GM12878 (cell line): ENCODE data around the gene PHF2. TPM values are rescaled to one million over a fixed set of nuclear protein-coding genes. Genes with fewer than 3 reads are reported as not detected.

Experiments
- ATAC-seq: fragments of 200-7000 bp; cut with Tn5 transposase; 3 replicates; pipeline ENCODE4 v1.9.1; 2020; ENCODE audit warnings: mild to moderate bottlenecking, moderate library complexity
- BruUV-seq: library from RNA; stranded (reverse); fragments of 400-500 nt; replicated peaks from 2 replicates; lab custom pipeline; 2021; lab: Mats Ljungman, UMichigan
- CTCF ChIA-PET: fragments of 300-600 bp; sonication (Branson Sonifier 250); formaldehyde crosslinking; extraction: SDS; loops from one replicate; lab custom pipeline; 2021; ENCODE audit warnings: inconsistent platforms; lab: Yijun Ruan, JAX
- POLR2A ChIA-PET: fragments of 350-600 bp; formaldehyde crosslinking; extraction: SDS; loops from one replicate; lab custom pipeline; 2021; ENCODE audit warnings: inconsistent platforms; lab: Charles Lee
- RAD21 ChIA-PET: fragments of 300-600 bp; sonication (Branson Sonifier 250); formaldehyde crosslinking; loops from one replicate; lab custom pipeline; 2023; ENCODE audit warnings: antibody characterized with exemption; ENCODE audit not compliant: unreplicated experiment; lab: Charles Lee
- SMC1A ChIA-PET: fragments of 300-600 bp; sonication (Branson Sonifier 250); formaldehyde crosslinking; loops from one replicate; lab custom pipeline; 2023; ENCODE audit not compliant: unreplicated experiment, uncharacterized antibody; lab: Charles Lee
- DNase-seq: peaks from one replicate; pipeline ENCODE4 v3.0.0-alpha.2; 2011; ENCODE audit warnings: low read depth, low spot score
- FAIRE-seq: peaks from 3 replicates; lab custom pipeline; 2011; peaks lifted over from hg19 to GRCh38; lab: Jason Lieb, UNC
- H2AFZ ChIP-seq: 2 replicates; pipeline ENCODE4 v1.6.0; 2011; ENCODE audit warnings: low read depth, low read length, control low read depth; ENCODE audit not compliant: control insufficient read depth
- H3K27ac ChIP-seq: 2 replicates; pipeline ENCODE4 v1.5.1; 2011; ENCODE audit warnings: control low read depth; ENCODE audit not compliant: control insufficient read depth, insufficient read depth
- H3K27me3 ChIP-seq, 2 experiments: replicated peaks in 1 of 2; 2 replicates each; pipeline versions ENCODE4 v1.6.0 to v1.6.1; 2011; ENCODE audit warnings: low read length in 1 of 2; ENCODE audit not compliant: control insufficient read depth in 2 of 2, insufficient read depth in 2 of 2
- H3K36me3 ChIP-seq, 2 experiments: 2 replicates each; pipeline ENCODE4 v1.5.1; 2011; ENCODE audit warnings: low read length in 1 of 2; ENCODE audit not compliant: control insufficient read depth in 2 of 2, insufficient read depth in 2 of 2
- H3K4me1 ChIP-seq: 2 replicates; pipeline ENCODE4 v1.6.1; 2011; ENCODE audit warnings: mild to moderate bottlenecking, low read length, moderate library complexity, mixed read lengths; ENCODE audit not compliant: control insufficient read depth, insufficient read depth
- H3K4me2 ChIP-seq: 2 replicates; pipeline ENCODE4 v1.6.0; 2011; ENCODE audit warnings: control low read depth; ENCODE audit not compliant: control insufficient read depth, insufficient read depth
- H3K4me3 ChIP-seq: fragments of 200-600 bp; sonication (generic); 2 replicates; pipeline ENCODE4 v1.5.1; 2016
- H3K79me2 ChIP-seq: 2 replicates; pipeline ENCODE4 v1.6.0; 2011; ENCODE audit warnings: low read length; ENCODE audit not compliant: control insufficient read depth, insufficient read depth
- H3K9ac ChIP-seq: 2 replicates; pipeline ENCODE4 v1.8.0; 2011; ENCODE audit warnings: low read length, control low read depth, mixed read lengths; ENCODE audit not compliant: control insufficient read depth, insufficient read depth
- H3K9me3 ChIP-seq: replicated peaks from 3 replicates; pipeline ENCODE4 v1.5.1; 2011; ENCODE audit warnings: mild to moderate bottlenecking, low read length; ENCODE audit not compliant: control insufficient read depth, insufficient read depth
- H4K20me1 ChIP-seq: 2 replicates; pipeline ENCODE4 v1.6.0; 2011; ENCODE audit not compliant: control insufficient read depth, insufficient read depth
- BCL11A ChIP-seq: IDR thresholded peaks from 2 replicates; pipeline ENCODE4 v1.6.1; 2011; ENCODE audit warnings: low read depth, low read length
- MTA3 ChIP-seq: IDR thresholded peaks from 2 replicates; pipeline ENCODE4 v1.6.1; 2012; ENCODE audit warnings: low read length, inconsistent platforms, borderline replicate concordance
- RAD51 ChIP-seq: fragments of 450-650 bp; IDR thresholded peaks from 2 replicates; pipeline ENCODE4 v1.6.1; 2016; ENCODE audit warnings: moderate library complexity, mild to moderate bottlenecking, inconsistent platforms
- SMC3 ChIP-seq: IDR thresholded peaks from 2 replicates; pipeline ENCODE4 v1.6.1; 2011; ENCODE audit warnings: low read length, improper control_type of control experiment, borderline replicate concordance
- ZNF207 ChIP-seq: fragments of 450-650 bp; IDR thresholded peaks from 2 replicates; pipeline ENCODE4 v1.6.1; 2014; ENCODE audit warnings: antibody characterized with exemption, mild to moderate bottlenecking, borderline replicate concordance
- WGBS: methylation state at CpG from one replicate; pipeline ENCODE4 v1.1.6; 2016; ENCODE audit warnings: low lambda C conversion rate; ENCODE audit not compliant: insufficient replicate concordance, insufficient coverage; ENCODE audit errors: missing lambda C conversion rate; 5-methylcytosine and 5-hydroxymethylcytosine counted together
- in situ Hi-C: fragments of 300-500 bp; cut with MboI; formaldehyde crosslinking; loops from 9 replicates; pipeline ENCODE4 v1.14.3; 2018; ENCODE audit warnings: mixed read lengths
- intact Hi-C: fragments of 100-400 bp; cut with micrococcal nuclease; formaldehyde crosslinking; loops from one replicate; pipeline ENCODE4 v1.14.2; 2022; ENCODE audit not compliant: unreplicated experiment
- polyA plus RNA-seq, 11 experiments: library from polyadenylated mRNA; depleted of rRNA in 4 of 11; unstranded in 6 of 11; stranded (reverse) in 5 of 11; fragments of >200 nt; fragmentation: Nextera tagmentation in 4 of 11; fragmentation: Illumina TruSeq in 1 of 11; extraction: Ambion mirVana in 4 of 11; extraction: Trizol in 1 of 11; gene quantifications; 1 replicate in 1 of 11; 2 replicates in 10 of 11; pipeline versions ENCODE4 v1.2.1 to v1.2.3, GENCODE V29; 2011 to 2016; ENCODE audit warnings: inconsistent platforms in 2 of 11, missing spikeins in 2 of 11, low read depth in 1 of 11
- total RNA-seq, 4 experiments: library from RNA; depleted of rRNA in 3 of 4; stranded (reverse); fragments of >200 nt in 3 of 4; fragmentation: Illumina TruSeq in 1 of 4; extraction: Trizol in 1 of 4; gene quantifications; 2 replicates each; pipeline versions ENCODE4 v1.2.1 to v1.2.3, GENCODE V29; 2013 to 2021
- TF ChIP-seq, protein P1 (sequence below): fragments of 450-650 bp; IDR thresholded peaks from 2 replicates; pipeline ENCODE4 v1.6.1; 2017; ENCODE audit warnings: mild to moderate bottlenecking
- TF ChIP-seq, protein P2 (sequence below): fragments of 450-650 bp; formaldehyde crosslinking; IDR thresholded peaks from 2 replicates; pipeline ENCODE4 v1.4.0; 2022; ENCODE audit warnings: mild to moderate bottlenecking, moderate library complexity
- TF ChIP-seq, protein P3 (sequence below): fragments of 450-650 bp; IDR thresholded peaks from 2 replicates; pipeline ENCODE4 v1.6.1; 2016; ENCODE audit warnings: mild to moderate bottlenecking, moderate library complexity, borderline replicate concordance

Gene PHF2
- total and polyA plus RNA-seq, 10 of the 15 experiments (the other 5 are each of a cell fraction or from before 2014, with no cell fraction given), result 0.34 to 13.3 (median 5.5) TPM

DNA sequence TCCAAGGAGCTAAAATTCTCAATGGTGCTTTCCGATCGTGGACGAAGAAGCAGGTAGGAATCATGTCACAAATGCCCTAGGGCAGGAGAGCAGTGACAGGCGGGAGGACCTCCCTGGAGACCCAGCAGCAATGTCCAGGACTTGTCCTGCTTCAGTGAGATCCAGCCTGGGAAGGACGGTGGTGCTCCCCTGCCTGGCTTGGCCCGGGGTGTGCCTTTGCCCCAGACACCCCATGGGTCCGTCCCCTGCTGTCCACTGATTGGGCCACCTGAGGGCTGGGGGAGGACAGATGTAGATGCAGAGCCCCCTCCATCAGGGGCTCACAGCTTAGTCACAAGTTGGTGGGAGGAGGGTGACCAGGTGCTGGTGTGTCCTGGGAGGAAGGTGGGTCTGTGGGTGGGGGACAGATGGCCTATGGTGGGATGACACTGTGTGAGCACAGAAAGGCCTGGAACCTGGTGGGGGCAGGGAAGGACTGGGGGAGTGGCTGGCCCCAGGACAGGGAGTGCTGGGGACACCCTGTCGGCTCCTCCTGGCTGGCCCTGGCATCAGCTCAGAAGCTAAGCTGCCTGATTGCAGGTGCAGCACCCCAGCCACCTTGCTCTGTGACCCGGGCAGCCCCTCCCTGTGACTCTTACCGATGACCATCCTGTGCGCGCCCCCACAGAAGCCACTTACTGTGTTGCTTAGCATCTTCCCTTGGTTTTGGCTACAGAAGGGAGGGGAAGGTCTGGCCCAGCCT lies 82.0 kb downstream of the PHF2 start (continued):
- TF ChIP-seq, protein P1, sequence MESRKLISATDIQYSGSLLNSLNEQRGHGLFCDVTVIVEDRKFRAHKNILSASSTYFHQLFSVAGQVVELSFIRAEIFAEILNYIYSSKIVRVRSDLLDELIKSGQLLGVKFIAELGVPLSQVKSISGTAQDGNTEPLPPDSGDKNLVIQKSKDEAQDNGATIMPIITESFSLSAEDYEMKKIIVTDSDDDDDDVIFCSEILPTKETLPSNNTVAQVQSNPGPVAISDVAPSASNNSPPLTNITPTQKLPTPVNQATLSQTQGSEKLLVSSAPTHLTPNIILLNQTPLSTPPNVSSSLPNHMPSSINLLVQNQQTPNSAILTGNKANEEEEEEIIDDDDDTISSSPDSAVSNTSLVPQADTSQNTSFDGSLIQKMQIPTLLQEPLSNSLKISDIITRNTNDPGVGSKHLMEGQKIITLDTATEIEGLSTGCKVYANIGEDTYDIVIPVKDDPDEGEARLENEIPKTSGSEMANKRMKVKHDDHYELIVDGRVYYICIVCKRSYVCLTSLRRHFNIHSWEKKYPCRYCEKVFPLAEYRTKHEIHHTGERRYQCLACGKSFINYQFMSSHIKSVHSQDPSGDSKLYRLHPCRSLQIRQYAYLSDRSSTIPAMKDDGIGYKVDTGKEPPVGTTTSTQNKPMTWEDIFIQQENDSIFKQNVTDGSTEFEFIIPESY, result no peak
- TF ChIP-seq, protein P2, sequence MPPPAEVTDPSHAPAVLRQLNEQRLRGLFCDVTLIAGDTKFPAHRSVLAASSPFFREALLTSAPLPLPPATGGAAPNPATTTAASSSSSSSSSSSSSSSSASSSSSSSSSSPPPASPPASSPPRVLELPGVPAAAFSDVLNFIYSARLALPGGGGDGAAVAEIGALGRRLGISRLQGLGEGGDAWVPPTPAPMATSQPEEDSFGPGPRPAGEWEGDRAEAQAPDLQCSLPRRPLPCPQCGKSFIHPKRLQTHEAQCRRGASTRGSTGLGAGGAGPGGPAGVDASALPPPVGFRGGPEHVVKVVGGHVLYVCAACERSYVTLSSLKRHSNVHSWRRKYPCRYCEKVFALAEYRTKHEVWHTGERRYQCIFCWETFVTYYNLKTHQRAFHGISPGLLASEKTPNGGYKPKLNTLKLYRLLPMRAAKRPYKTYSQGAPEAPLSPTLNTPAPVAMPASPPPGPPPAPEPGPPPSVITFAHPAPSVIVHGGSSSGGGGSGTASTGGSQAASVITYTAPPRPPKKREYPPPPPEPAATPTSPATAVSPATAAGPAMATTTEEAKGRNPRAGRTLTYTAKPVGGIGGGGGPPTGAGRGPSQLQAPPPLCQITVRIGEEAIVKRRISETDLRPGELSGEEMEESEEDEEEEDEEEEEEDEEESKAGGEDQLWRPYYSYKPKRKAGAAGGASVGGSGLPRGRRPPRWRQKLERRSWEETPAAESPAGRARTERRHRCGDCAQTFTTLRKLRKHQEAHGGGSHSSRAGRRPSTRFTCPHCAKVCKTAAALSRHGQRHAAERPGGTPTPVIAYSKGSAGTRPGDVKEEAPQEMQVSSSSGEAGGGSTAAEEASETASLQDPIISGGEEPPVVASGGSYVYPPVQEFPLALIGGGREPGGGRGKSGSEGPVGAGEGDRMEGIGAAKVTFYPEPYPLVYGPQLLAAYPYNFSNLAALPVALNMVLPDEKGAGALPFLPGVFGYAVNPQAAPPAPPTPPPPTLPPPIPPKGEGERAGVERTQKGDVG (CRISPR knock-in tag), result no peak
- no peak for TF ChIP-seq RAD51

DNA sequence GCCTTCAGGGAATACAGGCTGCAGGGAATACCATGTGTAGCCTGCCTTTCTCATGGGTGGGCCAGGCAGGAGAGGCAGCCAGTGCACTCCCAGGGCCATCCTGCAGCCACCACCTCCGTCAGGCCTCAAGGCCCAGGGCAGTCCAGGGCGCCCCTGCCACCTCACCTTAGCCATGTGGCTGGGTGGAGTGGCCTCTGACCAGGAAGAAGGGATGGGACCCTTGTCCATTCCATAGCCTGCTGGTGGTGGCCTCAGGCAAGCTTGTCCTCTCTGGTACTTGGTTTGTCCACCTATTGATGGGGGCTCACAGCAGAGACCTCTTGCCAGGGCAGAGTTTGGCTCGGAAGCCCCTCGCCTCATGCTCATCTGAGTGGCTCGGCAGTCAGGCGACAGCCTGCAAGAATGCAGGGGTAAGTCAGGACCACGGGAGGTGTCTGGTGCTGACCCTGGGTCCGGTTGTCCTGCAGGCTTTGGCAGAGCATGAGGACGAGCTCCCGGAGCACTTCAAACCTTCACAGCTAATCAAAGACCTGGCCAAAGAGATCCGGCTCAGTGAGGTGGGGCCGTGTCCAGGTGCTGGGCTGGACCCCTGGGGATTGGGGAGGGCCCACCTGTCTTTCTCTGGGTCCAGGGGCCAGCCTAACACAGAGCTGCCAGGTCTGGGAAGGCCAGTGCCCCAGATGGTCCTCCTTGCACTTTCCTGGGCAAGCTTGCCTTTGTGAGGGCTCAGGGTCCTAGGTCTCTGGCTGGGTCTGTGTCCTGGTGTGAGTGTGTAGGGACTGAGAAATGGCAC lies 82.9 kb downstream of the PHF2 start:
- Histone ChIP-seq H3K4me1 (no peaks in the 10 kb centered on the region), H3K4me2 (no peak overlapping the region), H3K27ac (no peak overlapping the region), H3K9me3 (no peaks in the 10 kb centered on the region), H3K27me3 (no peaks in the 10 kb centered on the region), H3K9ac (no peak overlapping the region), H3K4me3 (no peak overlapping the region), H3K79me2 (no peaks in the 10 kb centered on the region), H2AFZ (no peak overlapping the region), H3K36me3 (peaks cover 0 to 2% of the 10 kb centered on the region in 2 experiments; a peak in 2 of 4 replicates), H4K20me1 (no peaks in the 10 kb centered on the region)
- no TSS peak for BruUV-seq
- intact Hi-C loops (no loop called here), in situ Hi-C loops (no loop called here)
- CTCF ChIA-PET, result no interaction called here
- SMC1A ChIA-PET, result no interaction called here
- RAD21 ChIA-PET, result no interaction called here
- WGBS, result 92% methylated on average over 12 of the region's 12 CpGs
- ATAC-seq (no peak), FAIRE-seq (no peak), DNase-seq (no peak)
- POLR2A ChIA-PET, result no interaction called here
- TF ChIP-seq, protein P1, result no peak
- TF ChIP-seq SMC3 (no peak), ZNF207 (no peak), MTA3 (no peak), BCL11A (no peak)
- TF ChIP-seq, protein P3, sequence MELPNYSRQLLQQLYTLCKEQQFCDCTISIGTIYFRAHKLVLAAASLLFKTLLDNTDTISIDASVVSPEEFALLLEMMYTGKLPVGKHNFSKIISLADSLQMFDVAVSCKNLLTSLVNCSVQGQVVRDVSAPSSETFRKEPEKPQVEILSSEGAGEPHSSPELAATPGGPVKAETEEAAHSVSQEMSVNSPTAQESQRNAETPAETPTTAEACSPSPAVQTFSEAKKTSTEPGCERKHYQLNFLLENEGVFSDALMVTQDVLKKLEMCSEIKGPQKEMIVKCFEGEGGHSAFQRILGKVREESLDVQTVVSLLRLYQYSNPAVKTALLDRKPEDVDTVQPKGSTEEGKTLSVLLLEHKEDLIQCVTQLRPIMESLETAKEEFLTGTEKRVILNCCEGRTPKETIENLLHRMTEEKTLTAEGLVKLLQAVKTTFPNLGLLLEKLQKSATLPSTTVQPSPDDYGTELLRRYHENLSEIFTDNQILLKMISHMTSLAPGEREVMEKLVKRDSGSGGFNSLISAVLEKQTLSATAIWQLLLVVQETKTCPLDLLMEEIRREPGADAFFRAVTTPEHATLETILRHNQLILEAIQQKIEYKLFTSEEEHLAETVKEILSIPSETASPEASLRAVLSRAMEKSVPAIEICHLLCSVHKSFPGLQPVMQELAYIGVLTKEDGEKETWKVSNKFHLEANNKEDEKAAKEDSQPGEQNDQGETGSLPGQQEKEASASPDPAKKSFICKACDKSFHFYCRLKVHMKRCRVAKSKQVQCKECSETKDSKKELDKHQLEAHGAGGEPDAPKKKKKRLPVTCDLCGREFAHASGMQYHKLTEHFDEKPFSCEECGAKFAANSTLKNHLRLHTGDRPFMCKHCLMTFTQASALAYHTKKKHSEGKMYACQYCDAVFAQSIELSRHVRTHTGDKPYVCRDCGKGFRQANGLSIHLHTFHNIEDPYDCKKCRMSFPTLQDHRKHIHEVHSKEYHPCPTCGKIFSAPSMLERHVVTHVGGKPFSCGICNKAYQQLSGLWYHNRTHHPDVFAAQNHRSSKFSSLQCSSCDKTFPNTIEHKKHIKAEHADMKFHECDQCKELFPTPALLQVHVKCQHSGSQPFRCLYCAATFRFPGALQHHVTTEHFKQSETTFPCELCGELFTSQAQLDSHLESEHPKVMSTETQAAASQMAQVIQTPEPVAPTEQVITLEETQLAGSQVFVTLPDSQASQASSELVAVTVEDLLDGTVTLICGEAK, result no peak
